Muscle layer of duodenum (tissue), 2 donors: ENCODE measurements around the gene MLN.

Experiments
- H3K27ac ChIP-seq: one replicate; pipeline ENCODE4 v1.7.0; 2013; ENCODE audit warnings: mild to moderate bottlenecking, low read length
- H3K27me3 ChIP-seq: one replicate; pipeline ENCODE4 v1.7.0; 2013; ENCODE audit warnings: low read depth, mild to moderate bottlenecking, control low read depth, low read length
- H3K36me3 ChIP-seq, 2 donors: one replicate each; pipeline ENCODE4 v1.7.0; 2013; ENCODE audit warnings: low read length in 2 of 2, control low read depth in 1 of 2, mild to moderate bottlenecking in 1 of 2; ENCODE audit not compliant: insufficient read depth in 2 of 2, control insufficient read depth in 1 of 2
- H3K4me1 ChIP-seq, 2 donors: one replicate each; pipeline ENCODE4 v1.7.0; 2013; ENCODE audit warnings: low read length in 2 of 2, mild to moderate bottlenecking in 2 of 2, control low read depth in 1 of 2, moderate library complexity in 1 of 2; ENCODE audit not compliant: insufficient read depth in 2 of 2, control insufficient read depth in 1 of 2
- H3K4me3 ChIP-seq, 2 donors: one replicate each; pipeline ENCODE4 v1.7.0; 2013; ENCODE audit warnings: low read length in 2 of 2, low read depth in 1 of 2, mild to moderate bottlenecking in 1 of 2
- H3K9me3 ChIP-seq, 2 donors: one replicate each; pipeline ENCODE4 v1.7.0; 2013; ENCODE audit warnings: low read length in 2 of 2, control low read depth in 1 of 2, mild to moderate bottlenecking in 1 of 2; ENCODE audit not compliant: control insufficient read depth in 1 of 2
- donor health status: healthy.

MLN gene

DNA sequence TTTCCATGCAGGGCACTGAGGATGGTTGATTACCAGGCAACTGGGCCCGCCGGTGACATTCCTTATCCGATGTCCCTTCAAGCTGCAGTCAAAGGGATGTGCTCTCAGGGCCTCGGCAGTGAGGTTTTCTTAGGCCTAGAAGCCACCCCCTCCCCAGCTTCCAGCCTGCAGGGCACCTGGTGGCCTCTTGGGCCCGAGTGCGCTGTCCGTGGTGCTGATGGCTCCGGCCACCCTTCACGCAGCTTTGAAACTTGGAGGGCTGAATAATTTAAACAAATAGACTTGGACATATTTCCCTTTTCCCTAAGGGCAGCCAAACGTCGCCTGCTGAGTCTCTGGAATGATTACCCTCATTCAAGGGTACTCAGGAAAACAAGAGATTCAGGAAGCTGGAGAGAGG is 8.9 kb upstream of the MLN start:
- H3K27ac ChIP-seq: no peak overlapping the region
- no peaks in the 10 kb centered on the region for H3K4me1 ChIP-seq
- no peak overlapping the region for H3K4me3 ChIP-seq
- H3K36me3 ChIP-seq: no peaks in the 10 kb centered on the region
- H3K9me3 ChIP-seq: no peaks in the 10 kb centered on the region
- H3K27me3 ChIP-seq: peaks cover 15% of the 10 kb centered on the region

DNA sequence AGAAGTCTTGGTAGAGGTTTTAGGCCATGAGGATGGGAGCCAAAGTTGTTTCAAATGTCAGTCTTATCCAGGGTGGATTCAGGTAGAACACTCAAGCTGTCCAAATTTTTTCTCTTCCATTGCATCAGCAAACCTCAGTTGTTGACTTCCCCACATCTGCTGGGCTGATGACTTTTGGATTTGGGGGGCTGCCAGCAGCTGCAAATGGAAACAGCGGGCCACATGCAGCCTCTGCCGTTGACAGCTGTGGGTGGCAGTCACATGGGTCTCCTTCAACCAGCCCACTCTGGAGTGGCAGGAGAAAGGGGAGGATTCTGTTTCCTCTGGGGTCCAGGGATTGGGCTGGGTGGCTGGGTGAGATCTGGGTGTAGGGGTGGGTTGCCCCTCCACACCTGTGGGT is 5.8 kb upstream of the MLN start:
- H3K27me3 ChIP-seq: peaks cover 15% of the 10 kb centered on the region
- no peaks in the 10 kb centered on the region for H3K9me3 ChIP-seq
- no peak overlapping the region for H3K4me3 ChIP-seq
- no peak overlapping the region for H3K27ac ChIP-seq
- H3K4me1 ChIP-seq: no peaks in the 10 kb centered on the region
- no peaks in the 10 kb centered on the region for H3K36me3 ChIP-seq

DNA sequence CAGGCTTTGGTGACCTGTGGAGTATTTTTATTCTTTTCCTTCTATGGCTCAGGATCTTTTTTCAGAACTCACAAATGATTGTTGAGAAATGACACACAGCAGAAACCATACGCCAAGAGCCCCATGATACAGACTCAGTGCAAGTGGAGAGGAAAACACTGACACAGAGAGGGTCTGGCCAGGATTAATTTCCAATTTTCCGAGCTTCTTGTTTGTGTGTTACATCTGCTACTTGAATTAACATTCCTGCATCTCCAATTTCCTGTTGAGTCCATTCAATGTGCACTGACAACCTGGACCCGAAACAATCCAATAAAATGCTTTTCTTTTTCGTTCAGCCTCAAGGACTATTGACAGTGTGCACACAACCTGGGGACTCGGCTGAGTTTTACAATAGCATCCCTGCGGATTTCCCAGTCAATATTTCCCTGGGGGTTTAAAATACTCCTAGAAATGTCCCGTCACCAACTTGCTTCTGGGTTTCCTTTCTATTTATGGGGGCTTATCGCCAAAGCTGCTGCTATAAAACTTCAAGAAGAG is 4.9 kb upstream of the MLN start:
- peaks cover 10% of the 10 kb centered on the region for H3K27me3 ChIP-seq
- H3K27ac ChIP-seq: no peak overlapping the region
- no peaks in the 10 kb centered on the region for H3K9me3 ChIP-seq
- no peaks in the 10 kb centered on the region for H3K36me3 ChIP-seq
- H3K4me1 ChIP-seq: no peaks in the 10 kb centered on the region
- H3K4me3 ChIP-seq: no peak overlapping the region

DNA sequence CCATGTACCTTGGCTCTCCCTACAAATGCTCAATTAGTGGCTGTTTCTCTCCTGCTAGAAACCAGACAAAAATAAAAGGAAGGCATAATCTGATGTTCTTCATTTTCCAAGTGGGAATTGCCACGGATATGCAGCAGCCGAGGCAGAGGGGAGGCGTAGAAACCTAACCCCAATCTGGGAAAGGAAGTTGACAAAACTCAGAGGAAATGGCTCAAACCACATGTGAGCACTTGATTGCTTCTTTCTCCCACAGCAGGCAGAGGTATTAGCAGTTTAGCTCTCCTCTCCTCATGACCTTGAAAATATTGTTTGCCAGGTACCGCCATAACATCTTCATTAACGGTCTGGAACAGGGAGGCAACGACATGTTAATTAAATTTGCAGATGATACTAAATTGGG is 3.8 kb upstream of the MLN start:
- Histone ChIP-seq H3K27ac (no peak overlapping the region), H3K36me3 (no peaks in the 10 kb centered on the region), H3K4me3 (no peak overlapping the region), H3K9me3 (no peaks in the 10 kb centered on the region), H3K4me1 (no peaks in the 10 kb centered on the region), H3K27me3 (peaks cover 8% of the 10 kb centered on the region)

DNA sequence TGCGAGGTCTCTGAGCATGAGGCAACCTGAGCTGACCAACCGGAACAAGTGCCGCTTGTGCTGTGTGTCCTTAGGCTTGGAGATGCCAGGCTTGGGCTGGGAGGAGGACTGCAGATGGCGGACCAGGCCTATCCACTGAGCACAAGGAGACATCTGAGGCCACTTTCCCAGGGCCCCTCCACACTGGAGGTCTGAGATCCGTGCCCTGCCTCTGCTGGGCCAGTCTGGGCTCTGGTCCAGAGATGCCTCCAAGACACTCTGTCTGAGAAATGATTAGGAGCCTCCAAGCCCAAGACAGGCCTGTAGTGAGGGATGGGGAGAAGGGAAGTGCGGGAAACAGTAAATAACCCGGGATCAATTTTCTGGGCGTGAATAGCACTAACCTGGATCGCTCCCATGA is 3.0 kb upstream of the MLN start:
- Histone ChIP-seq H3K27ac (no peak overlapping the region), H3K4me1 (no peaks in the 10 kb centered on the region), H3K9me3 (no peaks in the 10 kb centered on the region), H3K27me3 (peaks cover 2% of the 10 kb centered on the region), H3K4me3 (no peak overlapping the region), H3K36me3 (no peaks in the 10 kb centered on the region)

DNA sequence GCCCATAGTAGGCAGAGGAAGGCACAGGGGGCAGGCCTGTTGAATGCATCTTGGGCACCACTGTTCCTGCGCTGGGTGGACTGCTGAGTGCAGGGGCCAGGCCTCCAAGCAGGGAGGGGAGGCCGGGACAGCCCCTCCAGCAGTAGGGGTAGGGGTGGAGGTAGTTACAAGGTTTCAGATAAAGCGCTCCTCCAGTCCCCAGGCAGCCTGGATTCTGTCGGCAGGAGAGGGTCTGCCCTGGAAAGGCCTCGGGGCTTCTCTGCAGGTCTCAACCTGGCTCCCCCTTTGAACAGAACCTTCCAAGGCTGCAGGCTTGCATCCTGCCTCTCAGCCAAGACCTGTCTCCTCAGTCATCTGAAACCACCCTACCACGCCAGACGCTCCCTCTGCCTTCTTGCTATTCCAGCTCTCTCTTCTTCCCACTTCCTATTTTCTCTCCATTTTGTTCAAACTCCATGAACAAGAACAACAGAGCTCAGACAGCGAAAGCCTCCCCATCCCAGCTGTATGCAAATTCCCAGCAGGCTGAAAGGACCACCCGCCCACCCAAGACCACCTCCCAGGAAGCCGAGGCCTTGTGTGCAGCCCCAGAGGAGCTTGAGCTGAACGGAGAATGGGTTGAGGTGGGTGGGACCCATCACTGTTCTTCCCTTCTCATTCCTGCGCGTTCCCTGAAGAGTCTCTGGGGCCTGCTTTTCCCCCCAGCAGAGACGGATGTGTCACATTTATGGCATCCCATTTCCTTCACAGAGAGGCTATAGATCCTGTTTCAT is 1.4 kb downstream of the MLN start:
- Histone ChIP-seq H3K9me3 (no peaks in the 10 kb centered on the region), H3K4me1 (no peaks in the 10 kb centered on the region), H3K27me3 (no peaks in the 10 kb centered on the region), H3K4me3 (no peak overlapping the region), H3K27ac (no peak overlapping the region), H3K36me3 (no peaks in the 10 kb centered on the region)

DNA sequence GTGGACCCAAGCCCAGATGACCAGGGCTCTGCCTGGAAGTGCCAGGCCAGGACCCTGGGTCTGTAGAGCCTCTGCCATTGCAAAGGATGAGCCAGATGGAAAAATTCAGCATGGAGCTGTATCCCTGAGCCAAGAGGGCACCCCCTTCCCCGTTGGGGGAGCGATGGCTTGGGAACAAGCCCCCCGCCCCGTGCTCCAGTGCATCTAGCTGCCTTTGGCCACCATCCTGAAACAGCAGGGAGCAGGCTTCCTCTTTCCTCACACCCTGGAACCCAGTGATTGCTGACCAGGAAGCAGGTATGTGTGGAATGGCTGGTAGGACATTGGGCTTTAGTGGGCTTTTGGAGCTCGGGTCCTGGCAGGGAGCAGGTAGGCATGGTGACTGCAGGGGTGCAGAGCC is 2.2 kb downstream of the MLN start:
- no peaks in the 10 kb centered on the region for H3K27me3 ChIP-seq
- H3K36me3 ChIP-seq: no peaks in the 10 kb centered on the region
- no peaks in the 10 kb centered on the region for H3K9me3 ChIP-seq
- no peak overlapping the region for H3K27ac ChIP-seq
- H3K4me1 ChIP-seq: no peaks in the 10 kb centered on the region
- H3K4me3 ChIP-seq: no peak overlapping the region

DNA sequence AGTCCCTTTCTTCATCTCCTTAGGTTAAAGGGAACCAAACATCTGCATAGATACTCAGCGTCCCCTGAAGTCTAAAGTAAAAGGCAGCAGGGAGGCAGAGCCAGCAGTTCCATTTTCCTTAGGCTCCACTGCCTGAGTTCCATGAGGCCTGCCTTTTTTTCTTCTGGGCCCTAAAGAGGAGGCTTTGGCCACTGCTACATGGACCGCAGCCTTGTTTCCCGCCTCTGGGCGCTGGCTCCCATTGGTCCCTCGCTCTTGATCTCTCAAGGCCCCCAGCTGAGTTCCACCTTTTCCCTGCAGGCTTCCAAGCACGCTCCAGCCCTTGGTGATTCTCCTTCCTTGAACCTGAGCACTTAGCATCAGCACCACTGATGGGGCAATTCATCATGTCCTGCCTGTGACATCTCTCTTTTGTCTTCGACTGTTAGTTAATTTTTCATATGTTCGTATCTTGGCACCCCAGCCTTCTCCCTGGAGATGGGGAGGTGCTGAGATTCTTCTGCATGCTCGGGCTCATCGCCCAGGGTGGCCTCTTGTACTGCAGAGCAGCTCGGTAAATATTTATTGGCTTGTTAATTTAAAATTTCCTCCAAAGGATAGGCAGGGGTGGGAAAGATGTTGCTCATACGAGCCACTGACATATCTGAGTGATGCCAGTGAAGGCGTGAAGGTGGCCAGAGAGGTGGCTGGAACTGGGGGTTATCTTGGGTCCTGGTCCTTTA is 3.4 kb downstream of the MLN start:
- no peaks in the 10 kb centered on the region for H3K27me3 ChIP-seq
- no peaks in the 10 kb centered on the region for H3K36me3 ChIP-seq
- no peak overlapping the region for H3K27ac ChIP-seq

DNA sequence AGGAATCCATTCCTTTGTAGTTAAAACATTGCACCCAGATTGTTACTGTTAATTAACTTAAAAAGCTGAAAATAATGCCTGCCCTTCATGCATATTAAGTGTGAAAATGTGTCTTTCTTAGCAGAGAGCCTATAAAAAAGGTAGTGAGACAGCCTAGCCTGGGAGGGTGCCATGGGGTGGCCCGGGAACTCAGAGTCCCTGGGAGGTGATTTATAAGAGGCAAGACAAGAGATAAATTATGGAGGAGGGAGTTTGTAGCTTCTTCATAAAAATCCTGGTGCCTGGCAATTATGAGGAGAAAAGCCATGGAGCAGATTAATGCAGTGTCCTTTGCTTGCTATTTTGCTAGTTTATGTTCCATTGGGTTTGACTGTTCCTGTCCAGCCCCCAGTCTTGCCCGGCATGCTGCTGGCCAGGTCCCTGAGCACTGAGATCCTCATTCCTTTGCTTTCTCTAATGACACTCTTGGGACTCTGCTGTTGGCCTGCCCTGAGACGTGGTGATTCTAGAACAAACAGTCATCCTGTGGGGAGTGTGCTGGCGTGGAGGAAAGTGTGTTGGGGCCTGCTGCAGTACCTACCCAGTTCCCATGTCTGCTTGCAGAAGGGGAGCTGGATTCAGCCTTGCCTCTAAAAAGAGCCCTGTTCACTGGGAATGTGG is 4.2 kb downstream of the MLN start:
- Histone ChIP-seq H3K27ac (no peak overlapping the region), H3K9me3 (no peaks in the 10 kb centered on the region), H3K4me3 (no peak overlapping the region), H3K4me1 (no peaks in the 10 kb centered on the region), H3K36me3 (no peaks in the 10 kb centered on the region), H3K27me3 (no peaks in the 10 kb centered on the region)

More for the DNA sequence above, 3.4 kb downstream of the MLN start:
- H3K4me3 ChIP-seq: no peak overlapping the region
- H3K4me1 ChIP-seq: no peaks in the 10 kb centered on the region
- H3K9me3 ChIP-seq: no peaks in the 10 kb centered on the region

DNA sequence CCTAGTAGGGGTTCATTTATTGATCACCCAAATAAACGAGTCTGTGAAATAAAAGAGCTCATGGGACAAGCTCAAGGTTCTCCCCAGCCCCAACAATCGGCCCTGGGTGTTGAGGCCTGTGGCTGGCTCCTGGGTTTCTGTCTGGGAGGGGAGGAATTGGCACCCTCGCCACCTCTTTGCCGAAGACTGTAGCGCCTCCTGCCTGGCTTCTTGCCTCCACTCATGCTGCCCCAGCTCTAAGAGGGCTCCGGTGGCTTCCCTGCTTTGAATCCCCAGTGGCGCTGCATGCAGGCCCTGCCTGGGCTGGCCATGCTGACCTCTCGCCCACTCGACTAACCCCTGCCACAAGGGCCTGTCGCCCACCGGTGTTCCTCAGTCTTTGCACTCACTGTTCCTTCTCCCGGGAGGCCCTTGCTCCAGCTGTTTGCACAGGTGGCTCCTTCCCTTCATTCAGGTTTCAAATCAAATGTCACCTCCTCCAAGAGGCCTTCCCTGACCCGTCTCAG is 5.4 kb downstream of the MLN start:
- H3K27me3 ChIP-seq: no peaks in the 10 kb centered on the region
- no peaks in the 10 kb centered on the region for H3K9me3 ChIP-seq
- H3K4me3 ChIP-seq: no peak overlapping the region
- H3K36me3 ChIP-seq: no peaks in the 10 kb centered on the region
- H3K4me1 ChIP-seq: no peaks in the 10 kb centered on the region
- H3K27ac ChIP-seq: no peak overlapping the region

DNA sequence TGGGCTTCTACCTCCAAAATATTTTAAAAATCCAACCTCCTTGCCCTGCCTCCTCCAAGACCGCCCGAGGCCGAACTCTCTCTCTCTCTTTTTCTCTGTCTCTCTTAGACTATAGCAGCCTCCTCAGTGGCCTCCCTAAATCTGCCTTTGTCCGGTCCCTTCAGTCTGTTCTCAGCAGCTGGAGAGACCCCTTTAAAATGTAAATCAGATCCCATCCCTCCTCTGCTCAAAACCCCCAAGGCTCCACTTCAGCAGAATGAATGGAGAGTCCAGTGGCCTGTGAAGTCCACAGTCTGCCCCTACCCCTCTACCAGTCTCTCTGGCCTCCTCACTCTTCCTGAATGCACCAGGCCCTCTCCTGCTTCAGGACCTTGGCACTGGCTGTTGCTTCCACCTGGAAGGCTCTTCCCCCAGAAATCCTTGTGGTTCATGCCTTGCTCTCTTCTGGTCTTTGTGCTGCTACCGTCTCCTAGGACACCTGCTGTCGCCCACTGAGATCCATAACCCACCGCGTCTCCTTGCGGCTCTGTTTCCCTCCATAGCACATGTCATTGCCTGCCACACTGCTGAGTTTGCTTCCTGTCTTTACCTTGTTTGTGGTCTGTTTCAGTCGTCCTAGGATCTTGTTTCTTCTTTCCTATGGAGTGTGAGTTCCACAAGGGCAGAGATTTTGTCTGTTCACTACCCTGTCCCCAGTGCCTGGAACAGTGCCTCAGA is 6.0 kb downstream of the MLN start:
- Histone ChIP-seq H3K27ac (no peak overlapping the region), H3K4me1 (no peaks in the 10 kb centered on the region), H3K27me3 (no peaks in the 10 kb centered on the region), H3K36me3 (no peaks in the 10 kb centered on the region), H3K4me3 (no peak overlapping the region), H3K9me3 (no peaks in the 10 kb centered on the region)
